IPS-18a (cell line): ENCODE data around the gene SLC8B1.

Experiments used
- H3K27ac ChIP-seq: one replicate; pipeline ENCODE4 v1.5.1; 2013; ENCODE audit warnings: low read length
- H3K27me3 ChIP-seq: one replicate; pipeline ENCODE4 v1.6.1; 2013; ENCODE audit warnings: mild to moderate bottlenecking, low read length; ENCODE audit not compliant: control insufficient read depth, insufficient read depth
- H3K36me3 ChIP-seq: one replicate; pipeline ENCODE4 v1.6.1; 2013; ENCODE audit warnings: low read depth, low read length; ENCODE audit not compliant: control insufficient read depth
- H3K4me1 ChIP-seq: one replicate; pipeline ENCODE4 v1.6.1; 2013; ENCODE audit warnings: low read depth, low read length; ENCODE audit not compliant: control insufficient read depth
- H3K4me3 ChIP-seq: one replicate; pipeline ENCODE4 v1.5.1; 2013; ENCODE audit warnings: low read length
- H3K9ac ChIP-seq: one replicate; pipeline ENCODE4 v1.6.1; 2013; ENCODE audit warnings: mild to moderate bottlenecking, low read length, moderate library complexity
- H3K9me3 ChIP-seq: one replicate; pipeline ENCODE4 v1.6.1; 2013; ENCODE audit warnings: low read depth, low read length; ENCODE audit not compliant: control insufficient read depth

SLC8B1 gene

DNA sequence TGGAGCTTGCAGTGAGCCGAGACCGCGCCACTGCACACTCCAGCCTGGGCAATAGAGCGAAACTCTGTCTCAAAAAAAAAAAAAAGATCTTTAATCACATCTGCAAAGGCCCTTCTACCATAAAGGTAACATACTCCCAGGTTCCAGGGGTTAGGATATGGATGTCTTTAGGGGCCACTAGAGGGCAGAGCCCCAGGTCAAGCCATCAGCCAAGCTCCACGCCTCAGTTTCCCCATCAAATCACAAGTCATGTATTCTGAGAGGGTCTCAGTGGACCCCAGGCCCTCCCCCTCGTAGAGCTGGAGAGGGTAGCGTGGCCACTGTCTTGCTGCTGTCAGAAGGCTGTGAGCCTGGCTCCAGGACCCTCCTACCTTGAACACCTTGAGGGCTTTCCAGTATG lies 18.8 kb downstream of the SLC8B1 start:
- Histone ChIP-seq H3K4me1 (no peaks in the 10 kb centered on the region), H3K9ac (no peak overlapping the region), H3K36me3 (peaks cover 5% of the 10 kb centered on the region), H3K27ac (no peak overlapping the region), H3K9me3 (no peaks in the 10 kb centered on the region), H3K4me3 (no peak overlapping the region), H3K27me3 (no peaks in the 10 kb centered on the region)

DNA sequence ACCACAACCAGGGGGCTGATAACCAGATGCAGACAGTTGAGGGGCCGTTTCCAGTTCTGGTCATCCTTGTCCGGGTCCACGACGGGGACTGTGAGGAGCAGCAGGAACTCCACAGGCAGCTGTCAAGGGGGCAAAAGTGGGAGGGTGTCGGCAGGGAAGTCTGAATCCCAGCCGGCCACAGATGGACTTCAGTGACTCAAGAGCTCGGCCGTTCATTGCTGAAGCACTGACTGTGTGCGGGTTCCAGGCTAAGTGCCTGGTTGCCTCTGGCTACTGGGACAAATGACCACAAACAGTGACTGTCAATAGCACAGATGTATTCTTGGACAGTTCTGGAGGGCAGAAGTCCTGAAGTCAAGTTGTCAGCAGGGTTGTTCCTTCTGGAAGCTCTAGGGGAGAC lies 19.6 kb downstream of the SLC8B1 start:
- Histone ChIP-seq H3K36me3 (peaks cover 5% of the 10 kb centered on the region), H3K4me1 (no peaks in the 10 kb centered on the region), H3K9ac (no peak overlapping the region), H3K9me3 (no peaks in the 10 kb centered on the region), H3K27me3 (no peaks in the 10 kb centered on the region), H3K27ac (no peak overlapping the region), H3K4me3 (no peak overlapping the region)

GRCh38 chr12:113314121-113314529 lies 20.8 kb downstream of the SLC8B1 start:
- no peaks in the 10 kb centered on the region for H3K4me1 ChIP-seq
- H3K27me3 ChIP-seq = no peaks in the 10 kb centered on the region
- H3K4me3 ChIP-seq = no peak overlapping the region
- H3K36me3 ChIP-seq = peaks cover 5% of the 10 kb centered on the region
- H3K9ac ChIP-seq = no peak overlapping the region
- no peaks in the 10 kb centered on the region for H3K9me3 ChIP-seq
- no peak overlapping the region for H3K27ac ChIP-seq

GRCh38 chr12:113310489-113310888 lies 24.4 kb downstream of the SLC8B1 start:
- Histone ChIP-seq H3K4me1 (no peaks in the 10 kb centered on the region), H3K9me3 (no peaks in the 10 kb centered on the region), H3K9ac (no peak overlapping the region), H3K4me3 (no peak overlapping the region), H3K36me3 (no peaks in the 10 kb centered on the region), H3K27me3 (no peaks in the 10 kb centered on the region), H3K27ac (no peak overlapping the region)

DNA sequence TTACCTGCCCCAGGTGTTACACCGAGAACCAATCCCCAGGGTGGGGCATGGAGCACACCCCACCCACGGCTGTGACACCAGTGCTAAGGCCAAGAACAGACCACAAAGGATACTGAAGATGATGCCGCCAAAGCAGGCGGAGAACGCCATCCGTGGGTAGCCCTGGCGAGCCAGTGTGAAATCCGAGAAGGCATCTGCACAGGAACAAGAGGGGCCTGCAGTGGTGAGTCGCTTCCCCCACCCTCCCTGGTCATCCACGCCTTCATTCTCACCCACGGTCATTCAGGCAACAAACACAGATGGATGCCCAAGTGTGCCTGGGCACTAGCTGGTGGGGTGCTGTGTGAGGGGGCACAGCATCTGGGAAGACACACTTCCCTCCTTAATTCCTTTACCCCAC lies 28.5 kb downstream of the SLC8B1 start:
- no peaks in the 10 kb centered on the region for H3K4me1 ChIP-seq
- no peaks in the 10 kb centered on the region for H3K36me3 ChIP-seq
- H3K27ac ChIP-seq = no peak overlapping the region
- H3K27me3 ChIP-seq = no peaks in the 10 kb centered on the region
- no peaks in the 10 kb centered on the region for H3K9me3 ChIP-seq
- no peak overlapping the region for H3K4me3 ChIP-seq
- H3K9ac ChIP-seq = no peak overlapping the region

- H3K9ac ChIP-seq = no peak overlapping the region
- H3K4me3 ChIP-seq = no peak overlapping the region
- H3K27ac ChIP-seq = no peak overlapping the region
- no peaks in the 10 kb centered on the region for H3K36me3 ChIP-seq
- no peaks in the 10 kb centered on the region for H3K9me3 ChIP-seq
- H3K4me1 ChIP-seq = no peaks in the 10 kb centered on the region
- no peaks in the 10 kb centered on the region for H3K27me3 ChIP-seq
These were observed 29.5 kb downstream of the SLC8B1 start for GRCh38 chr12:113305281-113305856.

DNA sequence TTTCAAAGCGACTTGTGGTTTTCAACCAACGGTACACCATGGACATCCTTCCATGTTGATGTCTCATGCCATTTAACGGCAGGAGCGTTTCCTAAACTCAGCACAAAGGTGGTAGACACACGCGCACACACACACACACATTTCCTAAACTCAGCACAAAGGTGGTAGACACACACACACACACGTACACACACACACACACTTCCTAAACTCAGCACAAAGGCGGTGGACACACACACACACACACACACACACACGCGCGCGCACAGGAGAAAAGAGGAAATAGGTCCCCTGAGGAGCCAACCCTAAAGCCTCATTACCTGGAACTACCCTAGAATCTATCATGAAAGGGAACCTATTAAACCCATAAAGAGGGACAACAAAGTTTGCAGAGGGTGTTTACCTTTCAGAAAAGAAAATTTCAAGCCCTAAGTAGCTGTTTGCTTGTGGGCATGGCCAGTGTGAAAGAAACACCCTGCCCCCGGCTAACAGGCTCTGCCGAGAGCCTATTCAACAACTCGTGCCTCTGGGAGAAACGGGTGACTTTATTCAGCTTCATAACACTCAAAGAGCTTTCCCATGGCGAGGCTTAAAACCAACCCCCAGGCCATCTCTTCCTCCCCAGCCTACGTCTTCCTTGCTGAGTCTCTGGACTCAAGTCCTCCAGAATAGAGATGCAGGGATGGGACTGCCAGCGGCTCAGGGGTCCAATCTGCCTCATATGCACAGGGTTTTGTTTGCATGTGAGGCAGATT lies 31.8 kb downstream of the SLC8B1 start:
- H3K4me1 ChIP-seq = peaks cover 10% of the 10 kb centered on the region
- H3K9me3 ChIP-seq = no peaks in the 10 kb centered on the region
- no peak overlapping the region for H3K4me3 ChIP-seq
- H3K9ac ChIP-seq = no peak overlapping the region
- no peak overlapping the region for H3K27ac ChIP-seq
- H3K27me3 ChIP-seq = no peaks in the 10 kb centered on the region
- H3K36me3 ChIP-seq = no peaks in the 10 kb centered on the region

- H3K36me3 ChIP-seq = no peaks in the 10 kb centered on the region
- H3K27me3 ChIP-seq = no peaks in the 10 kb centered on the region
- H3K9ac ChIP-seq = no peak overlapping the region
- peaks cover 10% of the 10 kb centered on the region for H3K4me1 ChIP-seq
- H3K27ac ChIP-seq = no peak overlapping the region
- H3K4me3 ChIP-seq = no peak overlapping the region
- no peaks in the 10 kb centered on the region for H3K9me3 ChIP-seq
These were observed 32.4 kb downstream of the SLC8B1 start for GRCh38 chr12:113302466-113302865.

DNA sequence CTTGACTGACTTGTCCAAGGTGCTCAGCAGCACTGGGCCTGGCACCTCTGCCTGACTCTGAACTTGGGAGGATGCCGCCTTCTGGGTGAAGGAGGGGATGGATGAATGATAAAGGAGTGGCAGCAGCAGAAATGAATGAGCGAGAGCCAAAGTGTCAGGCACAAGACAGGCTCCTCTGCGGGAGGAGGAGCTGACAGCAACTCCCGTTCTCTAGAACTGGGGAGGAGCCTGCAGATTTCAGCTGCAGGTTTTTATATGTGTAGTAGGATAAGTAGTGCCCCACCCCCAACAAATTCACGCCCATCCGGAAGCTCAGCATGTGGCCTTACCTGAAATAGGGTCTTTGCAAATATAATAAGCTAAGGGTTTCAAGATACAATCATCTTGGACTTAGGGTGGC lies 33.1 kb downstream of the SLC8B1 start:
- Histone ChIP-seq H3K36me3 (no peaks in the 10 kb centered on the region), H3K9me3 (no peaks in the 10 kb centered on the region), H3K4me3 (no peak overlapping the region), H3K4me1 (peaks cover 10% of the 10 kb centered on the region), H3K9ac (no peak overlapping the region), H3K27ac (no peak overlapping the region), H3K27me3 (no peaks in the 10 kb centered on the region)

DNA sequence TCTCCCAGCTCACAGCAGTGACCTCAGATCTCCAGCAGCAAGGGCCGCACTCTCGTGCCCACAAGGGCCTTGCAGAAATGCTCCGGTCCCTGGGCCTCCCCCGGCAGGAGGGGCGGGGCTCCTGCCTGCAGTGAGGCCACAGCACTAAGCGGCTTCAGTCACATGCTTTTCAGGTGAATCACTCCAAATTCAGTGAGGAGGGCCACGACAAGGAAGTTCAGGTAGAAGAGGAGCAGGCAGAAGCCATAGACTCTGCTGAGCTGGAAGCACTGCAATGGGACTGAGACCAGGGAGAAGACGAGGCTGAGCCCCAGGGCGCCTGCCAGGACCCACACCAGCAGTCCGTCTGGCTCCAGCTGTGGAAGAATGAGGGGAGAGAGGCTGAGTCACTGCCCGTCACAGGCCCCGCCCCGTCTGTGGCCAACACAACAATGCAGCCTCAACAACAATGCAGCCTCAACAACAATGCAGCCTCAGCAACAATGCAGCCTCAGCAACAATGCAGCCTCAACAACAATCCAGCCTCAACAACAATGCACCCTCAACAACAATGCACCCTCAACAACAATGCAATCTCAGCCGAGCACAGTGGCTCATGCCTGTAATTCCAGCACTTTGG lies 35.2 kb downstream of the SLC8B1 start:
- peak overlapping the region; percentile 46 for H3K27ac ChIP-seq
- no peaks in the 10 kb centered on the region for H3K9me3 ChIP-seq
- peak overlapping the region; percentile 13 for H3K9ac ChIP-seq
- no peaks in the 10 kb centered on the region for H3K27me3 ChIP-seq
- H3K4me1 ChIP-seq = peaks cover 10% of the 10 kb centered on the region
- H3K36me3 ChIP-seq = no peaks in the 10 kb centered on the region
- H3K4me3 ChIP-seq = no peak overlapping the region

- H3K27ac ChIP-seq = no peak overlapping the region
- no peak overlapping the region for H3K4me3 ChIP-seq
- no peaks in the 10 kb centered on the region for H3K36me3 ChIP-seq
- H3K9me3 ChIP-seq = no peaks in the 10 kb centered on the region
- H3K9ac ChIP-seq = peak overlapping the region; percentile 13
- no peaks in the 10 kb centered on the region for H3K27me3 ChIP-seq
- peaks cover 10% of the 10 kb centered on the region for H3K4me1 ChIP-seq
These were observed 35.9 kb downstream of the SLC8B1 start for GRCh38 chr12:113298861-113299545.
